Non-pigmented ciliary epithelial cell (primary cell): ENCODE measurements around the gene OR10J5.
A peak's percentile ranks its signal among the peaks of the same experiment; 100 is the strongest.
"Not testable (repeated sequence)": the region's sequence is repeated elsewhere in the genome, so short reads cannot be mapped to it uniquely, and the experiment has no call there.

Source experiments
- DNase-seq: peaks from one replicate; pipeline ENCODE4 v3.0.0-alpha.2; 2010; ENCODE audit warnings: low read depth

The OR10J5 gene

GRCh38 chr1:159535907-159536306 lies at the start of gene OR10J5:
Gene OR10J5 (minus strand): TSS chr1:159536007. CDS start chr1:159536007, 0 bp downstream.
- no peak for DNase-seq

GRCh38 chr1:159584536-159584935 lies 48.7 kb upstream of the OR10J5 start:
- no peak for DNase-seq

- no peak for DNase-seq
Observed at GRCh38 chr1:159581422-159581821, 45.6 kb upstream of the OR10J5 start.

GRCh38 chr1:159580340-159580739 lies 44.5 kb upstream of the OR10J5 start:
- no peak for DNase-seq

- no peak for DNase-seq
Observed at GRCh38 chr1:159577446-159577845, 41.6 kb upstream of the OR10J5 start.

GRCh38 chr1:159562680-159563079 lies 26.9 kb upstream of the OR10J5 start:
- no peak for DNase-seq

GRCh38 chr1:159561497-159561896 lies 25.7 kb upstream of the OR10J5 start:
- no peak for DNase-seq

- no peak for DNase-seq
Observed at GRCh38 chr1:159560599-159560998, 24.8 kb upstream of the OR10J5 start.

GRCh38 chr1:159556931-159557369 lies 21.1 kb upstream of the OR10J5 start:
- DNase-seq = no peak

- DNase-seq = no peak
Observed at GRCh38 chr1:159554696-159555095, 18.9 kb upstream of the OR10J5 start.

- no peak for DNase-seq
Observed at GRCh38 chr1:159554261-159554660, 18.5 kb upstream of the OR10J5 start.

GRCh38 chr1:159548126-159548525 lies 12.3 kb upstream of the OR10J5 start:
- no peak for DNase-seq

GRCh38 chr1:159532922-159533321 lies 2.9 kb downstream of the OR10J5 start:
- no peak for DNase-seq

- not testable (repeated sequence) for DNase-seq
Observed at GRCh38 chr1:159524792-159525191, 11.0 kb downstream of the OR10J5 start.

- DNase-seq = no peak
Observed at GRCh38 chr1:159510229-159510541, 25.6 kb downstream of the OR10J5 start.

- no peak for DNase-seq
Observed at GRCh38 chr1:159509440-159510228, 26.2 kb downstream of the OR10J5 start.

- DNase-seq = no peak
Observed at GRCh38 chr1:159508951-159509350, 26.9 kb downstream of the OR10J5 start.

GRCh38 chr1:159505676-159506075 lies 30.1 kb downstream of the OR10J5 start:
- no peak for DNase-seq

- no peak for DNase-seq
Observed at GRCh38 chr1:159501082-159501481, 34.7 kb downstream of the OR10J5 start.

GRCh38 chr1:159494513-159495210 lies 41.1 kb downstream of the OR10J5 start:
- DNase-seq = not testable (repeated sequence)

GRCh38 chr1:159493354-159493753 lies 42.5 kb downstream of the OR10J5 start:
- DNase-seq = no peak

- DNase-seq = peak; percentile 26
Observed at GRCh38 chr1:159492575-159493323, 43.1 kb downstream of the OR10J5 start.
